BLaER1 (cell line): Measurements from ENCODE around the gene ATXN2L.
"Not testable (repeated sequence)": the region's sequence is repeated elsewhere in the genome, so short reads cannot be mapped to it uniquely, and the experiment has no call there.

ENCODE experiments used
- H3K27ac ChIP-seq: shearing (Covaris generic); formaldehyde crosslinking; 2 replicates; pipeline ENCODE4 v1.8.1; 2022
- H3K27me3 ChIP-seq: shearing (Covaris generic); formaldehyde crosslinking; 2 replicates; pipeline ENCODE4 v1.8.1; 2022
- H3K36me3 ChIP-seq: shearing (Covaris generic); formaldehyde crosslinking; 2 replicates; pipeline ENCODE4 v1.8.1; 2022
- H3K4me1 ChIP-seq: shearing (Covaris generic); formaldehyde crosslinking; 2 replicates; pipeline ENCODE4 v1.8.1; 2022
- H3K4me2 ChIP-seq: shearing (Covaris generic); formaldehyde crosslinking; 2 replicates; pipeline ENCODE4 v1.8.1; 2022
- H3K4me3 ChIP-seq: shearing (Covaris generic); formaldehyde crosslinking; 2 replicates; pipeline ENCODE4 v1.8.1; 2022
- H3K9ac ChIP-seq: shearing (Covaris generic); formaldehyde crosslinking; 2 replicates; pipeline ENCODE4 v1.8.1; 2022
- H3K9me3 ChIP-seq: shearing (Covaris generic); formaldehyde crosslinking; 2 replicates; pipeline ENCODE4 v1.8.1; 2022
- H4K20me1 ChIP-seq: shearing (Covaris generic); formaldehyde crosslinking; 2 replicates; pipeline ENCODE4 v1.8.1; 2022
- Cebpa-rat ChIP-seq: shearing (Covaris generic); IDR thresholded peaks from 2 replicates; pipeline ENCODE4 v1.8.1; 2022

ATXN2L gene

DNA sequence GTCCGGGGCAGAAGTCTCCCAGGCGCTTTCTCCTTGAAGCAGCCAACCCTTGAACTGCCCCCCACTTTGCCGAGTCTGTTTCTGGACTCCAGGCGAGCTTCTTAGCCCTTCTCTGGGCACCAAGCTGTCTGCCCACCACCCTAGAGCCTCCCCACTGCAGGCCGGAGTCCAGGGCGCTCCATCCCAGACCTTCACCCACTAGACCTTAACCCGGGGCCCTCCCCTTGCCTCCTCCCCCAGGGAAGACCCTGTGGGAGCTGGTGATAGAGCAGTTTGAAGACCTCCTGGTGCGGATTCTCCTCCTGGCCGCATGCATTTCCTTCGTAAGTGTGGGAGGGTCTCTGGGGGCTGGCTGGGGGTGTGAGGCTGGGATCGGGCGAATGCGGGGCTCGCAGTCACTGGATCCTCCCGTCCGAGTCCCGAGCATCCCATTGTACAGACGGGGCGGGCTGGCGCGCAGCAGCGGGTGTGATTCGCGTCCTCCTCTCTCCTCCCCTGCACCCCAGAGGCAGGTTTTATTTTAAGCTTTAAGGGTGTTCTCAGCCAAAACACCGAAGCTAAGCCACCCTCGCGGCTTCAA, 56.6 kb downstream of the ATXN2L start:
- Histone ChIP-seq H3K9me3 (no peaks in the 10 kb centered on the region), H4K20me1 (peaks cover 18% of the 10 kb centered on the region), H3K27ac (peak overlapping the region; percentile 73), H3K4me2 (peak overlapping the region; percentile 99), H3K9ac (peak overlapping the region; percentile 80), H3K4me1 (peaks cover 74% of the 10 kb centered on the region), H3K4me3 (peak overlapping the region; percentile 78), H3K36me3 (peaks cover 11% of the 10 kb centered on the region), H3K27me3 (no peaks in the 10 kb centered on the region)
- no peak for TF ChIP-seq Cebpa-rat

DNA sequence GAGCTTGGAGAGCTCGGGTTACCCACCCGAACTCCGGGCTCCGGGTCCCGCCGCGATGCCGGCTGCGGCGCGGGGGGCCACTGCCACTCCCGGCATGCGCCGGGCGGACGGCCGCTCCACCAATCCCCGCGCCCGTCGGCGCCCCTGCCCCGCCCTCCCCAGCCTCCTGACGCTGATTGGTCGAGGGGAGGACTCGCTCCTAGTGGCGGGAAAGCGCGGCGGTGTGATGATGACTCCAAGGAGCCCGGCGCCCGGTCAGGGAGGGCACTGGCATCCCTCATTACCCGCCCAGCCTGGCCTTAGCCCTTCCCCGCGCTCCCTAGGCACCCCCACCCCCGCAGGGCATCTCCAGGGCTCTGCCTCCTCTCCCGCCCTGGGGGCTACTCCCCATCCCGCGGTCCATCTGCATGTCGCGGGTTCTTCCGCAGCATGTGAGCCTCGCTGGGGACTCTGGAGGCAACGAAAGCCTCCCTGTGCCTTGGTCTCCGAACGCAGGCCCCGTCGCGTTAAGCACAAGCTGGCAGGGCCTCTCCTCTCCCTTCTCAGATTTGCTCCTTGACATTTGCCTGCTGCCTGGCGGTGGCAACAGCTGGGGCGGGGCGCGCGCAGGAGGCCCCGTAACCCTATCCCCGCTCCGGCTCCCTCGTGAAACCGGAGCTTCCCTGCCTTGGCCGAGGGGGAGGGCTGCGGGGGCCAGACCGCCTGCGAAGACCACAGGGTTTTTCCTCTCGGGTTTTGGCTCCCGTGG, 57.2 kb downstream of the ATXN2L start:
- no peak for TF ChIP-seq Cebpa-rat

DNA sequence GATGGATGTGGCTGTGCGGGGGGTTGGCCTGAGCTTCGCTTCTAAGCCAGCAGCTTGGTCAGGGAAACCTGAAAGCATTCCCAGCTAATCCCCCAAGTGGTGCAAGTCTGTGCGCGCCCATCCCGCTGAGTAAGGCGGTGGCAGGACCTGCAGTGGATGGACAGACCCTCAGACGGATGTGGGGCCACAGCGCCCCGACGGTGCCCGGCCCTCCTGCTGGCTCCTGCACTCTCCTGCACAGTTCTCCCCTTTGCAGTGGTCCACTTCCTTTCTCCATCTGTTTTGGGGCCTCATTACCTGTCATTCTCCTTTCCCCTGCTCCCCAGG, 57.8 kb downstream of the ATXN2L start:
- peaks cover 62% of the 10 kb centered on the region for H3K4me1 ChIP-seq
- peak overlapping the region; percentile 55; the same call in 1 of the 2 replicates for H3K27ac ChIP-seq
- peaks cover 15% of the 10 kb centered on the region for H4K20me1 ChIP-seq
- peak overlapping the region; percentile 78 for H3K4me3 ChIP-seq
- TF ChIP-seq Cebpa-rat = no peak
- no peaks in the 10 kb centered on the region for H3K36me3 ChIP-seq
- H3K27me3 ChIP-seq = no peaks in the 10 kb centered on the region
- no peaks in the 10 kb centered on the region for H3K9me3 ChIP-seq
- peak overlapping the region; percentile 99 for H3K4me2 ChIP-seq
- peak overlapping the region; percentile 80; the same call in 1 of the 2 replicates for H3K9ac ChIP-seq

More for the DNA sequence above, 57.2 kb downstream of the ATXN2L start:
- H3K36me3 ChIP-seq = peaks cover 5% of the 10 kb centered on the region; the same call in 1 of the 2 replicates
- H3K27ac ChIP-seq = peak overlapping the region; percentile 73
- no peaks in the 10 kb centered on the region for H3K9me3 ChIP-seq
- peaks cover 67% of the 10 kb centered on the region for H3K4me1 ChIP-seq
- H3K9ac ChIP-seq = peak overlapping the region; percentile 80
- no peaks in the 10 kb centered on the region for H3K27me3 ChIP-seq
- H3K4me3 ChIP-seq = peak overlapping the region; percentile 78
- peak overlapping the region; percentile 99 for H3K4me2 ChIP-seq
- peaks cover 18% of the 10 kb centered on the region for H4K20me1 ChIP-seq

- no peak for TF ChIP-seq Cebpa-rat
- Histone ChIP-seq H3K9me3 (no peaks in the 10 kb centered on the region), H3K4me3 (no peak overlapping the region), H3K36me3 (no peaks in the 10 kb centered on the region), H3K9ac (peak overlapping the region; percentile 80; the same call in 1 of the 2 replicates), H3K27ac (no peak overlapping the region), H3K27me3 (no peaks in the 10 kb centered on the region), H3K4me1 (peaks cover 61% of the 10 kb centered on the region), H3K4me2 (peak overlapping the region; percentile 99), H4K20me1 (peaks cover 11% of the 10 kb centered on the region)
These were observed 58.2 kb downstream of the ATXN2L start for GRCh38 chr16:28880955-28881354.

GRCh38 chr16:28881565-28881964, 58.8 kb downstream of the ATXN2L start:
- H3K27ac ChIP-seq, H3K36me3 ChIP-seq, H3K4me2 ChIP-seq, H3K27me3 ChIP-seq, H3K4me3 ChIP-seq, H4K20me1 ChIP-seq, H3K9ac ChIP-seq, H3K9me3 ChIP-seq: not testable (repeated sequence)
- TF ChIP-seq Cebpa-rat = peak; percentile 75
- peaks cover 61% of the 10 kb centered on the region for H3K4me1 ChIP-seq

DNA sequence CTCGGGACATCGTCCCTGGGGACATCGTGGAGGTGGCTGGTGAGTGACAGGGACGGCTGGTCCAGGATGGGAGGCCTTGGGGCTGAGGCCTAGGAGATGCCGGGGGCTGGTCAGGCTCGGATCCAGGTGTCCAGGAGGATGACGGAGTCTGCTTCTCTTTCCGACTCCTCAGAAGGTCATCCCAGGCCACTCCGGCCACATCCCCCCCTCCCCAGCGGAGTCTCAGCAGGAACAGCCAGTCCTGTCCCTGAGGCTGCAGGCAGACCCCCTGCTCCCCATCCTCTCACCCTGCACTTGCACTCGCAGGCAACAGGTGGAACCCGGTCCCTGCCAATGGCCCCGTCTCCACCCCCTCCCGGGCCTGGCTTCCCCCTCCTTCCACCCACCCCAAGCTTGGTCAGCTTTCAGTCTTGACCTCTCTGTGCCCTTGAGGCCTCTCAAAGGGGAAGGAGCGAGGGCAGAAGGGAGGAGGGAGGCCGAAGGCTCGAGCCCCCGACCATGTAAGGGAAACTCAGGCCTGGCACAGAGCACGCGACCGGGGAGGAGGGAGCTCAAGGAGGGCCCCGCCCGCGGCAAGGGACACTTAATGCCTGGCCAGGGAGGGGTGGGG, 59.9 kb downstream of the ATXN2L start:
- Histone ChIP-seq H3K9ac (peak overlapping the region; percentile 15; the same call in 1 of the 2 replicates), H3K9me3 (no peaks in the 10 kb centered on the region), H3K36me3 (no peaks in the 10 kb centered on the region; the same call in 1 of the 2 replicates), H3K4me3 (no peak overlapping the region), H3K4me2 (no peak overlapping the region), H3K27ac (no peak overlapping the region), H3K4me1 (peaks cover 51% of the 10 kb centered on the region), H4K20me1 (no peaks in the 10 kb centered on the region), H3K27me3 (no peaks in the 10 kb centered on the region)
- TF ChIP-seq Cebpa-rat = no peak

GRCh38 chr16:28883221-28883996, 60.6 kb downstream of the ATXN2L start:
- Histone ChIP-seq H4K20me1 (no peaks in the 10 kb centered on the region), H3K27ac (no peak overlapping the region; the same call in 1 of the 2 replicates), H3K4me1 (peaks cover 44% of the 10 kb centered on the region), H3K9me3 (no peaks in the 10 kb centered on the region), H3K36me3 (no peaks in the 10 kb centered on the region; the same call in 1 of the 2 replicates), H3K4me3 (no peak overlapping the region), H3K4me2 (no peak overlapping the region), H3K27me3 (no peaks in the 10 kb centered on the region), H3K9ac (no peak overlapping the region)
- no peak for TF ChIP-seq Cebpa-rat

DNA sequence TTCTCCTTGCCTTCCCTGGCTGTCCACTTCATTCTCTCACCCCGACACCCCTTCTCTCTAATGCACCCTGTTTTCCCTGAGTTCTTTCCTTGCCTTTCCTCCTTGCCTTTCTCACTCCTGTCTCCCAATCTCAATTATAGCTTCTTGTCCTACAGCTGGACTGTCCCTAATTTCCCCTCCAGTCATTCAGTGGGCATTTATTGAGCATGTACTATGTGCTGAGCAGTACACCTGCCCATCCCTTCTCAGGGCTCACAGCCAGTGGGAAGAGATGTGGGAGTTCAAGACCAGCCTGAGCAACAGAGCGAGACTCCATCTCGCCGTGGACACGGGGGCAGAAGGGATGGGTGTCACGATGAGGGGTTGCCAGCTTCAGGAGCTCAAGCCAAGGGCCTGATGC, 61.2 kb downstream of the ATXN2L start:
- no peak overlapping the region for H3K27ac ChIP-seq
- H3K4me1 ChIP-seq = peaks cover 37% of the 10 kb centered on the region
- H4K20me1 ChIP-seq = no peaks in the 10 kb centered on the region
- H3K36me3 ChIP-seq = no peaks in the 10 kb centered on the region; the same call in 1 of the 2 replicates
- no peak overlapping the region for H3K4me2 ChIP-seq
- no peak for TF ChIP-seq Cebpa-rat
- H3K27me3 ChIP-seq = no peaks in the 10 kb centered on the region
- no peak overlapping the region for H3K4me3 ChIP-seq
- no peak overlapping the region for H3K9ac ChIP-seq
- H3K9me3 ChIP-seq = no peaks in the 10 kb centered on the region
